Nephron progenitor cell (in vitro differentiated cells): ENCODE data around the gene ITGA2.
"Not testable (repeated sequence)": the region's sequence is repeated elsewhere in the genome, so short reads cannot be mapped to it uniquely, and the experiment has no call there.

Experiments used
- DNase-seq: peaks from one replicate; pipeline ENCODE4 v3.0.0; 2021
- H3K27ac Mint-ChIP-seq: 2 replicates; pipeline ENCODE4 v1.8.0; 2021; ENCODE audit warnings: mild to moderate bottlenecking, moderate library complexity, mixed read lengths
- H3K27me3 Mint-ChIP-seq: 2 replicates; pipeline ENCODE4 v1.8.0; 2021; ENCODE audit warnings: mild to moderate bottlenecking, low read depth, mixed read lengths; ENCODE audit not compliant: poor library complexity
- H3K36me3 Mint-ChIP-seq: 2 replicates; pipeline ENCODE4 v1.8.0; 2021; ENCODE audit warnings: low read depth, mixed read lengths
- H3K4me1 Mint-ChIP-seq: 2 replicates; pipeline ENCODE4 v1.8.0; 2021; ENCODE audit warnings: mixed read lengths
- H3K4me3 Mint-ChIP-seq: 2 replicates; pipeline ENCODE4 v1.8.0; 2021; ENCODE audit warnings: mild to moderate bottlenecking, moderate library complexity, mixed read lengths
- H3K9me3 Mint-ChIP-seq: 2 replicates; pipeline ENCODE4 v1.8.0; 2021; ENCODE audit warnings: mild to moderate bottlenecking, moderate library complexity, mixed read lengths
- CTCF ChIP-seq: fragments of 200-600 bp; sonication (generic); IDR thresholded peaks from 2 replicates; pipeline ENCODE4 v1.5.0; 2021; ENCODE audit warnings: antibody characterized with exemption

The ITGA2 gene

GRCh38 chr5:53110156-53110555 is 121.0 kb downstream of the ITGA2 start:
- Mint-ChIP-seq H3K4me3 (peak overlapping the region; percentile 93), H3K9me3 (no peaks in the 10 kb centered on the region), H3K36me3 (peaks cover 30% of the 10 kb centered on the region), H3K27ac (peak overlapping the region; percentile 84), H3K4me1 (peaks cover 46% of the 10 kb centered on the region), H3K27me3 (no peaks in the 10 kb centered on the region)
- peak; percentile 16 for DNase-seq
- no peak for TF ChIP-seq CTCF

DNA sequence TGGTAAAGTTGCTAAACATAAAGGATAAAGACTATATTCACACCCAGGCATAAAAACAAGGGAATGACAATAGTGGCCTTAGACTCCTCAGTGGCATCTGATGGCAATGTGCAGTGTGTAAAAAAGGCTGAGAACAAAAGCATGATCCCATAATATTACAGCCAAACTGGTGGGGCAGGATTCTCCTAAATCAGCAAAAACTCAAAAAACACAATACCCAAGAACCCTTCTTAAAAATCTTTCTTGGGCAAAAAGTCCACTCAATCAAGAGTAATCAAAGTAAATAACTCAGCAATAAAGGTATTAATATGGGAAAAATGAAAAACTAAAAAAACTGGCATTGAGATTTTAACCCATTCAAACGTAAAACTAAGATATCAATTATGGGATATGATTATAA is 122.0 kb downstream of the ITGA2 start:
- TF ChIP-seq CTCF: no peak
- no peaks in the 10 kb centered on the region for H3K27me3 Mint-ChIP-seq
- no peak overlapping the region for H3K4me3 Mint-ChIP-seq
- peaks cover 46% of the 10 kb centered on the region for H3K4me1 Mint-ChIP-seq
- H3K9me3 Mint-ChIP-seq: no peaks in the 10 kb centered on the region
- H3K27ac Mint-ChIP-seq: no peak overlapping the region
- peaks cover 20% of the 10 kb centered on the region for H3K36me3 Mint-ChIP-seq
- DNase-seq: no peak

DNA sequence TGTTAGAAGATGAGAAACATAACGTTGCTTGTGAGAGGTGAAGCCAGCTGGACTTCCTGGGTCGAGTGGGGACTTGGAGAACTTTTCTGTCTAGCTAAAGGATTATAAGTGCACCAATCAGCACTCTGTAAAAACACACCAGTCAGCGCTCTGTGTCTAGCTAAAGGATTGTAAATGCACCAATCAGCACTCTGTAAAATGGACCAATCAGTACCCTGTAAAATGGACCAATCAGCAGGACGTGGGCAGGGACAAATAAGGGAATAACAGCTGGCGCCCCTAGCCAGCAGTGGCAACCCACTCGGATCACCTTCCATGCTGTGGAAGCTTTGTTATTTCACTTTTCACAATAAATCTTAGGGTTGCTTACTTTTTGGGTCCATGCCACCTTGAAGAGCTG is 123.2 kb downstream of the ITGA2 start:
- not testable (repeated sequence) for H3K27me3 Mint-ChIP-seq

GRCh38 chr5:53112909-53113308 is 123.8 kb downstream of the ITGA2 start:
- Mint-ChIP-seq H3K27ac (no peak overlapping the region), H3K9me3 (no peaks in the 10 kb centered on the region), H3K4me3 (no peak overlapping the region), H3K36me3 (peaks cover 7% of the 10 kb centered on the region), H3K27me3 (no peaks in the 10 kb centered on the region), H3K4me1 (peaks cover 46% of the 10 kb centered on the region)
- no peak for DNase-seq
- TF ChIP-seq CTCF: no peak

More for the DNA sequence above, 123.2 kb downstream of the ITGA2 start:
- DNase-seq, H3K4me3 Mint-ChIP-seq, H3K27ac Mint-ChIP-seq, H3K9me3 Mint-ChIP-seq, H3K36me3 Mint-ChIP-seq: not testable (repeated sequence)
- H3K4me1 Mint-ChIP-seq: peaks cover 46% of the 10 kb centered on the region

- Mint-ChIP-seq H3K4me3 (no peak overlapping the region), H3K27me3 (peaks cover 3% of the 10 kb centered on the region), H3K9me3 (no peaks in the 10 kb centered on the region), H3K4me1 (peaks cover 36% of the 10 kb centered on the region), H3K27ac (peak overlapping the region; percentile 35), H3K36me3 (peaks cover 7% of the 10 kb centered on the region)
- peak; percentile 3 for DNase-seq
- no peak for TF ChIP-seq CTCF
Observed at GRCh38 chr5:53113947-53114346, 124.8 kb downstream of the ITGA2 start.

GRCh38 chr5:53114988-53115387 is 125.8 kb downstream of the ITGA2 start:
- Mint-ChIP-seq H3K36me3 (peaks cover 7% of the 10 kb centered on the region), H3K4me3 (no peak overlapping the region), H3K4me1 (peaks cover 30% of the 10 kb centered on the region), H3K9me3 (no peaks in the 10 kb centered on the region), H3K27ac (no peak overlapping the region), H3K27me3 (peaks cover 3% of the 10 kb centered on the region)
- no peak for DNase-seq
- TF ChIP-seq CTCF: peak; percentile 34
